ENCODE measurements around the gene CARD8. TPM values are rescaled to one million over a fixed set of nuclear protein-coding genes. Genes with fewer than 3 reads are reported as not detected.

The CARD8 gene
- total and polyA plus RNA-seq, 10 of the 15 experiments (the other 5 are each of a cell fraction or from before 2014, with no cell fraction given), result 39.8 to 69.8 (median 46.1) TPM

GRCh38 chr19:48248081-48248833, 7.5 kb downstream of the CARD8 start:
- ChIA-PET POLR2A (interaction anchor here (0.7 kb wide), 1 partner anchor 190 kb away, joined by 3 read pairs; no protein-coding TSS in a partner anchor), CTCF (interaction anchor here (1.3 to 2.3 kb wide), 2 partner anchors 43 to 66 kb away, joined by 3 to 6 read pairs; no protein-coding TSS in a partner anchor), SMC1A (ENCODE audit: uncharacterized antibody, unreplicated experiment) (interaction anchor here (1.4 kb wide), 1 partner anchor 96 kb away, joined by 3 read pairs; no protein-coding TSS in a partner anchor), RAD21 (ENCODE audit: unreplicated experiment) (no interaction called here)
- H3K27ac ChIP-seq (ENCODE audit: control insufficient read depth, insufficient read depth), result peak overlapping the region; percentile 97
- H3K4me2 ChIP-seq (ENCODE audit: control insufficient read depth, insufficient read depth), result peak overlapping the region; percentile 70
- H3K9ac ChIP-seq (ENCODE audit: control insufficient read depth, insufficient read depth, low read length), result peak overlapping the region; percentile 80
- FAIRE-seq (no peak), ATAC-seq (no peak), DNase-seq (ENCODE audit: low read depth, low spot score) (no peak)
- H3K36me3 ChIP-seq (ENCODE audit: control insufficient read depth in 2 of 2, insufficient read depth in 2 of 2, low read length in 1 of 2), result peaks cover 0 to 3% of the 10 kb centered on the region in 2 experiments; a peak in 2 of 4 replicates
- 67% methylated on average over 7 of the region's 7 CpGs for WGBS (ENCODE audit: insufficient coverage, insufficient replicate concordance, low lambda C conversion rate, missing lambda C conversion rate)
- TF ChIP-seq CHD2 (IDR thresholded peaks at IDR 0.05; ENCODE audit: borderline replicate concordance, low read depth, low read length), result no peak
- TF ChIP-seq ZSCAN29 (IDR thresholded peaks at IDR 0.05), result no peak
- TF ChIP-seq ZNF24 (IDR thresholded peaks at IDR 0.05), result peak; percentile 53; the same call in 1 of the 2 replicates
- H2AFZ ChIP-seq (ENCODE audit: control insufficient read depth, low read depth, low read length), result peak overlapping the region; percentile 89
- H3K79me2 ChIP-seq (ENCODE audit: control insufficient read depth, insufficient read depth, low read length), result peaks cover 29% of the 10 kb centered on the region
- peaks cover 16% of the 10 kb centered on the region for H3K4me1 ChIP-seq (ENCODE audit: control insufficient read depth, insufficient read depth, low read length)
- H4K20me1 ChIP-seq (ENCODE audit: control insufficient read depth, insufficient read depth), result no peaks in the 10 kb centered on the region
- peak overlapping the region; percentile 60 for H3K4me3 ChIP-seq
- intact Hi-C loops (cut with micrococcal nuclease; ENCODE audit: unreplicated experiment), result loop anchor here (5.0 kb wide), 1 partner anchor 46 kb away; no protein-coding TSS in a partner anchor
- no peaks in the 10 kb centered on the region for H3K27me3 ChIP-seq (replicated peaks in 1 of 2; ENCODE audit: control insufficient read depth in 2 of 2, insufficient read depth in 2 of 2, low read length in 1 of 2)
- in situ Hi-C loops (cut with MboI), result no loop called here
- BruUV-seq (replicated peaks), result no TSS peak
- H3K9me3 ChIP-seq (replicated peaks; ENCODE audit: control insufficient read depth, insufficient read depth, low read length), result no peaks in the 10 kb centered on the region

GRCh38 chr19:48247212-48247611, 8.5 kb downstream of the CARD8 start:
- ChIA-PET SMC1A (ENCODE audit: uncharacterized antibody, unreplicated experiment) (interaction anchor here (1.3 to 2.6 kb wide), 2 partner anchors 44 to 139 kb away, joined by 5 to 10 read pairs; no protein-coding TSS in a partner anchor), RAD21 (ENCODE audit: unreplicated experiment) (interaction anchor here (0.7 kb wide), 1 partner anchor 10 kb away, joined by 3 read pairs; no protein-coding TSS in a partner anchor), CTCF (interaction anchor here (2.9 kb wide), 1 partner anchor 43 kb away, joined by 13 read pairs; no protein-coding TSS in a partner anchor), POLR2A (no interaction called here)
- H3K4me1 ChIP-seq (ENCODE audit: control insufficient read depth, insufficient read depth, low read length), result peaks cover 16% of the 10 kb centered on the region
- intact Hi-C loops (cut with micrococcal nuclease; ENCODE audit: unreplicated experiment) (loop anchor here (5.0 kb wide), 1 partner anchor 45 kb away; no protein-coding TSS in a partner anchor), in situ Hi-C loops (cut with MboI) (no loop called here)
- H3K27ac ChIP-seq (ENCODE audit: control insufficient read depth, insufficient read depth), result no peak overlapping the region
- H2AFZ ChIP-seq (ENCODE audit: control insufficient read depth, low read depth, low read length), result no peak overlapping the region
- DNase-seq (ENCODE audit: low read depth, low spot score) (no peak), FAIRE-seq (no peak), ATAC-seq (no peak)
- H3K9ac ChIP-seq (ENCODE audit: control insufficient read depth, insufficient read depth, low read length), result no peak overlapping the region
- WGBS (ENCODE audit: insufficient coverage, insufficient replicate concordance, low lambda C conversion rate, missing lambda C conversion rate), result 99% methylated on average over 3 of the region's 3 CpGs
- H4K20me1 ChIP-seq (ENCODE audit: control insufficient read depth, insufficient read depth), result no peaks in the 10 kb centered on the region
- H3K9me3 ChIP-seq (replicated peaks; ENCODE audit: control insufficient read depth, insufficient read depth, low read length), result no peaks in the 10 kb centered on the region
- peaks cover 0 to 9% of the 10 kb centered on the region in 2 experiments; a peak in 2 of 4 replicates for H3K36me3 ChIP-seq (ENCODE audit: control insufficient read depth in 2 of 2, insufficient read depth in 2 of 2, low read length in 1 of 2)
- no peaks in the 10 kb centered on the region for H3K27me3 ChIP-seq (replicated peaks in 1 of 2; ENCODE audit: control insufficient read depth in 2 of 2, insufficient read depth in 2 of 2, low read length in 1 of 2)
- H3K4me2 ChIP-seq (ENCODE audit: control insufficient read depth, insufficient read depth), result no peak overlapping the region
- H3K4me3 ChIP-seq, result no peak overlapping the region
- no TSS peak for BruUV-seq (replicated peaks)
- H3K79me2 ChIP-seq (ENCODE audit: control insufficient read depth, insufficient read depth, low read length), result peaks cover 23% of the 10 kb centered on the region
- TF ChIP-seq EZH2 (IDR thresholded peaks at IDR 0.05; ENCODE audit: borderline replicate concordance, control insufficient read depth, low read depth, low read length) (no peak), MEF2A (IDR thresholded peaks at IDR 0.05; ENCODE audit: insufficient read depth, low read depth, low read length) (no peak), IRF3 (IDR thresholded peaks at IDR 0.05) (no peak), RBBP5 (conservative IDR thresholded peaks at IDR 0.05) (no peak), MYB (IDR thresholded peaks at IDR 0.05; ENCODE audit: borderline replicate concordance, low read depth, low read length) (no peak)
- TF ChIP-seq, protein P1, sequence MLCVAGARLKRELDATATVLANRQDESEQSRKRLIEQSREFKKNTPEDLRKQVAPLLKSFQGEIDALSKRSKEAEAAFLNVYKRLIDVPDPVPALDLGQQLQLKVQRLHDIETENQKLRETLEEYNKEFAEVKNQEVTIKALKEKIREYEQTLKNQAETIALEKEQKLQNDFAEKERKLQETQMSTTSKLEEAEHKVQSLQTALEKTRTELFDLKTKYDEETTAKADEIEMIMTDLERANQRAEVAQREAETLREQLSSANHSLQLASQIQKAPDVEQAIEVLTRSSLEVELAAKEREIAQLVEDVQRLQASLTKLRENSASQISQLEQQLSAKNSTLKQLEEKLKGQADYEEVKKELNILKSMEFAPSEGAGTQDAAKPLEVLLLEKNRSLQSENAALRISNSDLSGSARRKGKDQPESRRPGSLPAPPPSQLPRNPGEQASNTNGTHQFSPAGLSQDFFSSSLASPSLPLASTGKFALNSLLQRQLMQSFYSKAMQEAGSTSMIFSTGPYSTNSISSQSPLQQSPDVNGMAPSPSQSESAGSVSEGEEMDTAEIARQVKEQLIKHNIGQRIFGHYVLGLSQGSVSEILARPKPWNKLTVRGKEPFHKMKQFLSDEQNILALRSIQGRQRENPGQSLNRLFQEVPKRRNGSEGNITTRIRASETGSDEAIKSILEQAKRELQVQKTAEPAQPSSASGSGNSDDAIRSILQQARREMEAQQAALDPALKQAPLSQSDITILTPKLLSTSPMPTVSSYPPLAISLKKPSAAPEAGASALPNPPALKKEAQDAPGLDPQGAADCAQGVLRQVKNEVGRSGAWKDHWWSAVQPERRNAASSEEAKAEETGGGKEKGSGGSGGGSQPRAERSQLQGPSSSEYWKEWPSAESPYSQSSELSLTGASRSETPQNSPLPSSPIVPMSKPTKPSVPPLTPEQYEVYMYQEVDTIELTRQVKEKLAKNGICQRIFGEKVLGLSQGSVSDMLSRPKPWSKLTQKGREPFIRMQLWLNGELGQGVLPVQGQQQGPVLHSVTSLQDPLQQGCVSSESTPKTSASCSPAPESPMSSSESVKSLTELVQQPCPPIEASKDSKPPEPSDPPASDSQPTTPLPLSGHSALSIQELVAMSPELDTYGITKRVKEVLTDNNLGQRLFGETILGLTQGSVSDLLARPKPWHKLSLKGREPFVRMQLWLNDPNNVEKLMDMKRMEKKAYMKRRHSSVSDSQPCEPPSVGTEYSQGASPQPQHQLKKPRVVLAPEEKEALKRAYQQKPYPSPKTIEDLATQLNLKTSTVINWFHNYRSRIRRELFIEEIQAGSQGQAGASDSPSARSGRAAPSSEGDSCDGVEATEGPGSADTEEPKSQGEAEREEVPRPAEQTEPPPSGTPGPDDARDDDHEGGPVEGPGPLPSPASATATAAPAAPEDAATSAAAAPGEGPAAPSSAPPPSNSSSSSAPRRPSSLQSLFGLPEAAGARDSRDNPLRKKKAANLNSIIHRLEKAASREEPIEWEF (IDR thresholded peaks at IDR 0.05; ENCODE audit: insufficient replicate concordance, low read depth, low read length), result no peak

Data from GM12878 (cell line).